ENCODE data around the gene PFN3.
"Not testable (repeated sequence)": the region's sequence is repeated elsewhere in the genome, so short reads cannot be mapped to it uniquely, and the experiment has no call there.

Gene PFN3

GRCh38 chr5:177425196-177425800 lies 24.8 kb upstream of the PFN3 start:
- no peak for DNase-seq (ENCODE audit: low spot score)

- no peak for DNase-seq (ENCODE audit: low spot score)
These were observed 23.2 kb upstream of the PFN3 start for GRCh38 chr5:177423671-177424070.

- no peak for DNase-seq (ENCODE audit: low spot score)
These were observed 20.8 kb upstream of the PFN3 start for GRCh38 chr5:177421062-177421798.

GRCh38 chr5:177420472-177420871 lies 20.0 kb upstream of the PFN3 start:
- not testable (repeated sequence) for DNase-seq (ENCODE audit: low spot score)

GRCh38 chr5:177419046-177419445 lies 18.6 kb upstream of the PFN3 start:
- DNase-seq (ENCODE audit: low spot score), result no peak

GRCh38 chr5:177417081-177417480 lies 16.6 kb upstream of the PFN3 start:
- not testable (repeated sequence) for DNase-seq (ENCODE audit: low spot score)

GRCh38 chr5:177414481-177414880 lies 14.0 kb upstream of the PFN3 start:
- DNase-seq (ENCODE audit: low spot score), result no peak

GRCh38 chr5:177412603-177413233 lies 12.3 kb upstream of the PFN3 start:
- DNase-seq (ENCODE audit: low spot score), result no peak

GRCh38 chr5:177410575-177410974 lies 10.1 kb upstream of the PFN3 start:
- DNase-seq (ENCODE audit: low spot score), result no peak

GRCh38 chr5:177409043-177409801 lies 8.8 kb upstream of the PFN3 start, which contains the start of gene F12:
Gene F12, minus strand, starts transcription at chr5:177409564. Its CDS starts 37 bp downstream, at chr5:177409527.
- DNase-seq (ENCODE audit: low spot score), result no peak

- DNase-seq (ENCODE audit: low spot score), result peak; percentile 38
These were observed 5.3 kb upstream of the PFN3 start for GRCh38 chr5:177405805-177406204.

GRCh38 chr5:177405312-177405711 lies 4.9 kb upstream of the PFN3 start:
- DNase-seq (ENCODE audit: low spot score), result no peak

- DNase-seq (ENCODE audit: low spot score), result no peak
These were observed 4.2 kb upstream of the PFN3 start for GRCh38 chr5:177404641-177405179.

GRCh38 chr5:177403792-177404640 lies 3.6 kb upstream of the PFN3 start:
- DNase-seq (ENCODE audit: low spot score), result peak; percentile 81

- DNase-seq (ENCODE audit: low spot score), result no peak
These were observed 2.8 kb upstream of the PFN3 start for GRCh38 chr5:177403102-177403791.

- no peak for DNase-seq (ENCODE audit: low spot score)
These were observed 2.0 kb upstream of the PFN3 start for GRCh38 chr5:177402271-177403043.

- DNase-seq (ENCODE audit: low spot score), result no peak
These were observed 2.5 kb downstream of the PFN3 start for GRCh38 chr5:177397875-177398390.

GRCh38 chr5:177396807-177397206 lies 3.7 kb downstream of the PFN3 start:
- no peak for DNase-seq (ENCODE audit: low spot score)

- DNase-seq (ENCODE audit: low spot score), result no peak
These were observed 4.4 kb downstream of the PFN3 start for GRCh38 chr5:177396078-177396477.

GRCh38 chr5:177393990-177394389 lies 6.5 kb downstream of the PFN3 start:
- no peak for DNase-seq (ENCODE audit: low spot score)

Measured in Ammon's horn (tissue), 1 donor.